Activated gamma-delta T cell (primary cell): ENCODE results near the gene AFDN.
"Not testable (repeated sequence)": the region's sequence is repeated elsewhere in the genome, so short reads cannot be mapped to it uniquely, and the experiment has no call there.

Experiments
- DNase-seq: peaks from one replicate; lab custom pipeline; 2025; lab: John Stamatoyannopoulos, UW

The AFDN gene

DNA sequence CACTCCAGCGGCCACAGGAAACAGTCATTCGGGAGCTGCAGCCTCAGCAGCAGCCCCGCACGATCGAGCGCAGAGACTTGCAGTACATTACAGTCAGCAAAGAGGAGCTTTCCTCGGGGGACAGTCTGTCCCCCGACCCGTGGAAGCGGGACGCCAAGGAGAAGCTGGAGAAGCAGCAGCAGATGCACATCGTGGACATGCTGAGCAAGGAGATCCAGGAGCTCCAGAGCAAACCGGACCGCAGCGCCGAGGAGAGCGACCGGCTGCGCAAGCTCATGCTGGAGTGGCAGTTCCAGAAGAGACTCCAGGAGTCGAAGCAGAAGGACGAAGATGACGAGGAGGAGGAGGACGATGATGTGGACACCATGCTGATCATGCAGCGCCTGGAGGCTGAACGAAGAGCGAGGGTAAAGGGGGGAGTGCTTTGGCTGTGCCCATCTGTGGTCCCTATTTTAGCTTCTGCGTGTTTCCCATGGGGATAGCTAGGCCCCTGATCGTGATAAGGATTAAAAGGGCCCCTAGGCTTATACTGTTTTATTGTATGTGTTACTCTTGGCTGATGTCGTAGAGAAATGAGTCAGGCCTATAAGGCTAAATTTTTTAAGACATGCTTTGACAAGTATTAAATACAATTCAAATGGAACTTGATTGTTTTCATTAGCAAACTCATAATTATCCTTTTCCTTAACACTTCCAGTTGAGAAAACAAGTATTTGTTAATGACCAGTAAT is 125.2 kb downstream of the AFDN start:
- no peak for DNase-seq

DNA sequence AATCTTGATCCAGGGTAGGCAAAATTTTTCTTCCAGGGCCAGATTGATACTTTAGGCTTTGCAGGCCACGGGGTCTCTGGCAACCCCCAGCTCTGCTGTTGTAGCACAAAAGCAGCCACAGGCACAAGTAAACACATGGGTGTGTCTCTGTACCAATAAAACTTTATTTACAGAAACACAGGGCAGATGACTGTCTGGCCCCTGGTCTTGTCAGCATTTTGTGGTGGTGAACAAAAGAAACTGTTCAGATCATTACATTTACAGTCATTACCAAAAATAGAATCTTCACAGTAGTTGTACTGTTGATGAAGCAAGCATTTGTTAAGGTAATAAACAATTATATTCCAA is 125.8 kb downstream of the AFDN start:
- no peak for DNase-seq

DNA sequence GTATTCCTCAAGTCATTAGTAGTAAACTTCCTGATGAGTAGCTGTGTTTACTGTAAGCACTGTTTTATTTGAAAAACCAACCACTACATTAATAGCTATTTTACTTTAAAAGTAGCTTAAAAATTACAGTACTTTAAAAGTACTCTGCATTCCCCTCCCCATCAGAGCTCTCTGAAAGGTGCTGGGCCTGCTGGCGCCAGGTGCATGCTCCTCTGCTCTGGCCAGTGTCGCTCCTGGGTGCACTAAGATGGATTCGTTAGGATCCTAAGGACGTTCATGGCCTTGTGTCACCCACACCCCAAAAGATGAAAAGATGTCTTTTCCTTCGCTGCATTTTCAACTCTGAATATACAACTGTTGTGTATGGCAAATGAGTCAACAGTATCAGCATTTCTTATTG is 126.8 kb downstream of the AFDN start:
- DNase-seq = no peak

DNA sequence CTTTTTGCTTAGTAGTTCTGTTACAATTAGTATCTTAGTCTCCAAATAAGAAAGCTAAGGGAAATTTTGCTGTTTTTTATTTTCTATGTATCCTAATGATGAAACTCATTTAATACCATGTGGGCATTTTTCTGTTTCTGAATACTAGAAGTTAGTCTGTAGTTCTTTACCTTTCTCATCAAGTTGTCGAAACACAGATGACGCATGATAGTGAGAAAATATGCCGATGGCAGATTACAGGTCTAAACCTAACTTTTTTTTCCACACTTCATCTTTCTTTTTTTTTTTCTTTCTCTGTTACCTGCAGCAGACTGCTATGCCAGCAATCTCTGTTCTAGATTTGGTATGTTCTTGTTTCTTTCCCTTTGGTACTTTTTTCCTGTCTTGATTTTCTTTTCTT is 127.4 kb downstream of the AFDN start:
- no peak for DNase-seq

DNA sequence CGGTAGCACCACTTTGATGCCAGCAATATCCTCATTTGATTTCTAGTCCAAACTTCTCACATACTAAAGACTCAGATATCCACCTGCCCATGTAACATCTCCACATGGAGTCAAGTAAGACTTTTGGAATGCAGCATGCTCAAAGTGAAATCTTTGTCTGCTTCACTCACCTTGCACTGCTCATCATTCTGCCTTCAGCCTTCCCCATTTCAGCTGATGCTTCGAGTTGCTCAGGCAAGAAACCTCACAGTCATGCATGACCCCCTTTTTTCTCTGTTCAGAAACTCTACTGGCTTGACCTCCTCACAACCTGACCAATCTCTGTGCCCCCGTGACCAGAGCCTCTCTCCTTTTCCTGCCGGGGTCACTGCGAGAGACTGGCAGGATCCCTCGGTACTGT is 129.8 kb downstream of the AFDN start:
- DNase-seq = no peak

DNA sequence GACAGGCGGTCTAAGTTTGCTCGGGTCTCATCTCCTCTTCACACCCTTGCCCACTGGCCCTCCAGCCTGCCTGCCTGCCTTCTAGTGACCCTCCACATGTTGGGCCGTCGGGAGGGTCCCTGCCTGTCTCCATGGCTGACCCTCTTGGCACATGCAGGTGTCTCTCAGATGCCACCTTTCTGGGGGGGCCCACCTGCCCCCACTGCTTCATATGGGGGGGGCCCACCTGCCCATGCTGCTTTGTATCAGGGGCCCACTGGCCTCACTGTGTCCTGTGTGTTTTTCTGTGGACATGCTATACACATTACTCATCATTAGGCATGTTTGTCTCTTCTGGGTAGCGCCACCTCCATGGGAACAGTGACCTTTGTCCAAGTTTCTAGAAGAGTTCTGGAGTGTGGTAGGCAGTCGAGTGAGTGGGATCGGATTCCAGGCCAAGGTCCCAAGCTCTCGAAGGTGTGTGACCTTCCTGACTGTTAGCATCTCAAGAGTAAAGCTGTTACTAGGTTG is 130.3 kb downstream of the AFDN start:
- DNase-seq = no peak

DNA sequence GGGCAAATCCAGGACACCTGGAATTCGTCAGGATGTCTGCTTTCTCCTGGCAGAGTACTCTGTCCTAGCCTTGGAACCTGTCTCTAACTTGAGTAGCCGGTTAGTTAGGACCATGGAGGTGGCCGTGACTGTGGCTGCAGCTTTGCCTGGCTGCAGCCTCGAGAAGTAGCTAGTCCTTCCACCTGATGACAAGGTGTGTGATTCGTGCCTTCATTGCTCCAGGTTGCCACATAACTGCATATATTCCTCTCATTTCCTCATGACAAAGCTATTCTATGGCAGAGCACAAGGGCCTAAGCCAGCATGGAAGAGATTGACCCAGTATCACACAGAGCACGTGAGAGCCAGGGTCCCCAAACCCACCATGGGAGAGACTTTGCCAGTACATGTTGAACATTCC is 130.9 kb downstream of the AFDN start:
- no peak for DNase-seq

DNA sequence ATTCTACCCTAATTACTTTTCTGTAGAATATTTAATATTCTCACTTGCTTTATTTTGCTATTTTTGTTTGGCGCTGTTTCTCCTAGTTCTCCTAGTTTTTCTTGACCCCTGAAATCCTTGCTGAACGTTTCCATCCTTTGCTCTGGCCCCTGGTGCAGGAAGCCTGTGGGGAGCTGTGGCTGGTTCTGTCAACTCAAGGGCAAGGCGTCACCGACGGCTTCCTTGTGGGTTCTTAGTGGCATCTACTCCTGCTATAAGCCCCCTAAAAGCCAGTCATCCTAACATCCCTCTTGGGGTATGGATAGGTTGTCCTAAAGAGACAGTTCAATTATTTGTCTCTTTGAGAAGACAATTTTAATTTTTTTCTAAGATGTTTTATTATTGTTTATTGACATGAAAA is 133.9 kb downstream of the AFDN start:
- no peak for DNase-seq

DNA sequence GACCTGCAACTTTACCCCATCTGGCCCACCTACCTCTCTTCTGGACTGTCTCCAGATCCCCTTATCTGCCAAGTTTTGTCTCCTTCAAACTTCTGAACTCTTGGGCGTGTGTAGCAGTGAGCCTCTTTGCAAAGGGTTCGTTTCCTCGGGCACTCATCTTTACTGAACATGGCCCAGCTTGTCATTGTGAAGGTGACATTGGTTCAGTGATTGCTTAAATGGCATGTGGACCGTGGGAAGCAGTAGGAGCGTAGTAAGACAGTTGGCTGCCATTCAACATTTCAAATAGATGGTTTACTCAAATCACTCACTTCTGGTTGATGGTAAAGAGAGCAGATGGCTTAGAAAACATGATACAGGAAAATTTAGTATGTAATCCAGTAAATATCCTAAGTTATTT is 136.0 kb downstream of the AFDN start:
- DNase-seq = no peak

DNA sequence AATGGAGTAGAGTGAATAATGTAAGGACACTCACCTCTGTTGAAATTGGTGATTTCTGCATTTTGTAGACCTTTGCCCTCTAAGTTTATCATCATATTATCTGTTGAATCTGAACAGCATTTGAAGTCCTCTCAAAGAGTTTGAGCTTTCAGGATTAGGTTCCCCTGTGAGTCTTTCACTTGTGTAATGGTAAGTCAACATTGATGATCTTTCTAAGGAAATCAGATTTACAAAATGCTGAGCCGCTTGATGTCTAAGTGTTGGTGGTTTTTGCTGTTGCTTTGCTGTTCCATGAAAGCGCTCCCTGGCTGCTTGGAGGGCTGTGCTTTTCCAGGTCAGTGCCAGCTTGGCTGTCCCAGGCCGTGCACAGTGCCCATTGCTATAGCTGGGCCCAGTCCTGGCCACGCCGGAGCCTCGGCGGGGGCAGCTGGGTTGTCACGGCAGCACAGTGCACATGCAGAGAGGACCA is 136.9 kb downstream of the AFDN start:
- no peak for DNase-seq

DNA sequence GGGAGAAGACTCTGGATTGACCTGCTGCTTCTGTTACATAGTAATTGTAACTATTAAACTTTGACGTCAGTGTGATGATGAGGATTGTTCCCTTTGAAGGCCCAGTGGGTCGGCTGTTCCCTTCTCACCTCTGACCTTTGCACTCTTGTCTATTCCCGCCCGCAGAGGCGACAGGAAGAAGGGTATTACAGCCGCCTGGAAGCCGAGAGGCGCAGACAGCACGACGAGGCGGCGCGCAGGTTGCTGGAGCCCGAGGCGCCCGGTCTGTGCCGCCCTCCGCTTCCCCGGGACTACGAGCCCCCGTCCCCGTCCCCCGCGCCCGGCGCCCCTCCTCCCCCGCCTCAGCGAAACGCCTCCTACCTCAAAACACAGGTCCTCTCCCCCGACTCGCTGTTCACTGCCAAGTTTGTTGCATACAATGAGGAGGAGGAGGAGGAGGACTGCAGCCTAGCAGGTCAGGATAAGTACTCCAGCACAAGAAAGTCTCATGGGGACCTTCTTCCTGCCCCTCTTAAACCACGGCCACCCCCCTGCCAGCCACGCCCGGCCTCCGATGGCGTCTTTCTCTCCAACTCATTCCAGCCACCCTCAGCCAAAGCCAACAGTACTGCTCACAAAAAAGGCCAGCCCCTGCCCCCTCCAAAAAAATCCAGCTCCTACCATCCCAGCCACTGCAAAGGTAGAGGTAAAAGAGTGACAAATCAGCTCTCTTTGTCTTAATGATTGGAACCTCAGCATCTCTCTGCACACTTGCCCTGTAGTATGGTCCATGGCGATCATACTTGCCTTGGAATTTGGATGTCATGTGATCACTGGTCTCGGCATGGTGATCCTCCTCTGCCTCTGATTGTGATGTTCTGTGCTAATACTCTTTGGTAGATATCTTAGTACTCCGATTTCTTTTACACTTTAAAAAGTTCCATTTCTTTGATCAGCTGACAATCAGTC is 139.2 kb downstream of the AFDN start:
- no peak for DNase-seq

DNA sequence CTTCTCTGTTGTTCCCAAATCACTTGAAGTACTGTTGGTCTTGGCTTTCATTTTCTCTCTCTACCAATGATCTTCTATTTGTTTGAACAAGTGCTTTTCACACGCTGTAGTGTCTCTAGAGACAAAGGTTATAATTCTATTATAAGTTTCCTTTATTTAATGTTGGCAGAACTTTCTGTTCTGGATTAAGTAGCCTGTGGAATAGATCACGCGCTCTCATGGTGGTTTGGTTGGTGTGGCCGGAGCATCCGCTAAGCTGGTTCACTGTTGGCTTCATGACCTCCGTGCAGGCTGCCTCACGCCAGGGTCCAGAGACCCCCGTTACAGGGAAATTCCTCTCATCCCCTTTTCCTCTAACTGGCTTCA is 139.8 kb downstream of the AFDN start:
- DNase-seq = no peak

DNA sequence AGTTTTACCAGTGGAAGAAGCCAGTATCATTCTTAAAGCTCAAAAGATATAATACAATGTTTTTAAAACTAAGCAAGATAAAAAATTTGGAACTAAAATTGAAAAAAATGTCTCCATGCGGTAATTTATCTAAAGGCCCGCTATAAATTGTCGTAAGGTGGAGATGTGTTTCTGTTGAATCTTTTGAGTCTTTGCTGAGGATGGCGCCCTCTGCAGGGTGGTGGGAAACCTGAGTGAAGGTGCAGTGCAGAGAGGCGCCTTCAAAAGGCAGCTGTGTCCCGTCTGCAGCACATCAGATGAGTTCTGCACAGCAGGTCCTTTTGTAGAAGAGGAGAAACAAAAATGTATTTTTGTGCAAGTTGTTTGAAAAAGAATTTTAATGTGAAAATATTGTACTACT is 141.4 kb downstream of the AFDN start:
- no peak for DNase-seq

DNA sequence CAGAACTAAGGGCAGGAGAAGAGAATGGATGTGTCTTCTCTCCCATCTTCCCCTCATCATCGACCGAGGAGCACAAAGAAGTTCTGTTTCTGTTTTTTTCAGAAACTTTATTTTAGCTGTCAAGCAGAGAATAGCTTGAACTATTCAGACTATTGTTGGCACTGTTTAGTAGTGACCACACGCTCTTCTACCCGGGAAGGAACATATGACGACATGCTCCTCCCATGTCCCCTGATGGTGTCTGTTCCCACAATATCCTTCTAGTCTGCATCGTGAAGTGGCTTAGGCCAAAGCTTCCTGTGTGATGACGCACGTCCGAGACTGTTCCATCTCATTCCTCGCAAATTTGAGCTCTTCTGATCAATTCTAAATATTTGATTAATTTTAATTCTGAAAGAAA is 143.5 kb downstream of the AFDN start:
- DNase-seq = no peak

DNA sequence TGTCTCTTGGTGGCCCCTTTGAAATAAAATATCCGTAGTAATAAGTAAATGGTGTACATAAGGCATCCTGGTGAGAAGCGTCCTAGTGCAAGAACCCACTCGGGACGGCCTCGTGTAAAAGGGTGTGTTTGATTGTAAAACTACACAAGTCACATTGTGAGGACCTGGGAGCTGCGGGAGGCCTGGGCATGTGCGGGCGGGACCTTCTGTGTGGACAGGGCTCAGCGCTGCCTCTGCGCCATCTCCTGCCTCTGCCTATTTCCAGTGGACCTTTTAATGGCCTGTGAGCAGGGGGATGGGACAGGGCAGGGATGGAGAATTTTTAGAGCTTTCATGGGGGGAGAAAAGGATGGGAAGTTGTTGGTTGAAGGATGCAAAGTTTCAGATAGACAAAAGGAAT is 145.5 kb downstream of the AFDN start:
- no peak for DNase-seq

DNA sequence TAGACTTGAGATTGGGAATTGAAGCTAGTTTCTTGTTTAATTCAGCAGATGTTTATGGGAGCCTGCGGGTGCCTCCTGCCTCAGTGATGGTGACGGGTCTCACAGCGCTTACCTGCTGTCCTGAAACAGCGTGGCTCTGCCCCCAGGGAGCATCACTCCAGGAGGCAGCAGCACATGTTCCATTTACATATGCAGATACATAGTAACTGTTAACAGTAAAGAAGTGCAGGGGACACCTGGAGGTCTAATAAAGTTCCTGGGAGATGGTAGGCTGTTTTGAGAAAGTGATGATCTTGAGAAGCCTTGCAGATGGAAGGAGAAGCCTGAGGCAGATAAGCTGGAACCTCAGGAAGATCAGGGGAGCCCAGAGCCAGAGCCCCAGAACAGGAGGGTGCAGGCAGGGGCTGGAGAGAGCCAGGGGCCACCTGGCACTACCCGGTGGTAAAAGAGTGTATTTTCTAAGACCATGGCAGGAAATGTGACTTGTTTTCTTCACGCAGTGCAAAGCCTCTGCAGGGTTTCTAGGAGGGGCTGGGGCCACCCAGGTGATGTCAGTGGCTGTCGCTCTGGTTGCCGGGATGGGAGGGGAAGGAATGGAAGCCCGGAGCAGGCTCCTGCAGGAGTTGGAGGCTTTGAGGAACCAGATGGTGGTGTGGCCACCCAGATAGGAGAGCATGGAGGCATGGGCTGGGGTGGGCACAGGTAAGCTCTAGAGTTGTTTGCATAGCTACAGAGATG is 146.6 kb downstream of the AFDN start:
- no peak for DNase-seq

DNA sequence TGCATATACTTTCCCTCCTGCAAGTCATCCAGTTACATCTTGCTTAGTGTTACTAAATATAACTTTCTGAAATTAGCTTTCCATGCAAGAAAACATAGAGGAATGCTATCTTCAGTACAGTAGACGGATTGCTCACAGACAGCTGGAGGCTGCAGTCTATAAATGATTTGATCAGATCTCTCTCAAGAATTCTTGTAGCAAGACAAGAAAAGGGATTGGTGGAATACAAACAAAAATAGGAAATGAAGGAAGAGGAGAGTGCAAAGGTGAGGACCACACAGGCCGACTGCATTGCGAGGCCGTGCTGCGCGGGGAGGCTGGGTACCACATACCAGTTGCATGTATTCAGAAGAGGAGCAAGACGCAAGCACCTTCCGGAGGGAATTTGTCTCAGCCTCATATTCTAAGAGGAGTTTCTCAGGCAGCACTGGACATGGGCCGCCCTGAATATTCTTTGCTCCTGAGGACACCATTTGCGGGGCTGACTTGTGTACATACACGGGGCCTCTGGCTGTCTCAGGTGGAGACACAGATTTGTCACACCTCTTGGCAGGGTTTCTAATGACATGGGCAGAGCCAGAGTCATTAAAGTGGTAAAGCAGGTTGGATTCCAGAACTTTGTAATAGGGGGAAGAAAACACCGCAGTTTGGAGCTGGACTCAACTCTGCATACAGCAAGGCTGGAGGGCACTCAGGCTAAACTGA is 148.1 kb downstream of the AFDN start:
- DNase-seq = no peak

DNA sequence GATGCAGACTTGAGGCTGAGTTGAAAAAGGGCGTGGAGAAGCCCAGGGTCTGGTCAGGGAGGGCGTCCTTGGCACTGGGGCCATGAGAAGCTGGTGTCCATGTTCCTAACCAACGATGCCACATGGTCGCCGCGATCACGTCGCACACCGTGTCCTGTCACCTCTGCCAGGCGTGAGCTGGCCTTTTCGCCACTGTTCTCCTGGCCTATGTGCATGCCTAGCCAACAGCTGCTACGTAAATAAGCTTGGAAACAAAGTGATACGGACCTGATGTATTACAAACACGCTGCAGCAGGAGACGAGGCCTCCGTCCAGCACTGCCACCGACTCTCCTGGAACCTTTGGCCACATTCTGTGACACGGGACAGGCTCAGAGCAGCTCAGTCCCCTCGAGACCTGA is 148.7 kb downstream of the AFDN start:
- no peak for DNase-seq

DNA sequence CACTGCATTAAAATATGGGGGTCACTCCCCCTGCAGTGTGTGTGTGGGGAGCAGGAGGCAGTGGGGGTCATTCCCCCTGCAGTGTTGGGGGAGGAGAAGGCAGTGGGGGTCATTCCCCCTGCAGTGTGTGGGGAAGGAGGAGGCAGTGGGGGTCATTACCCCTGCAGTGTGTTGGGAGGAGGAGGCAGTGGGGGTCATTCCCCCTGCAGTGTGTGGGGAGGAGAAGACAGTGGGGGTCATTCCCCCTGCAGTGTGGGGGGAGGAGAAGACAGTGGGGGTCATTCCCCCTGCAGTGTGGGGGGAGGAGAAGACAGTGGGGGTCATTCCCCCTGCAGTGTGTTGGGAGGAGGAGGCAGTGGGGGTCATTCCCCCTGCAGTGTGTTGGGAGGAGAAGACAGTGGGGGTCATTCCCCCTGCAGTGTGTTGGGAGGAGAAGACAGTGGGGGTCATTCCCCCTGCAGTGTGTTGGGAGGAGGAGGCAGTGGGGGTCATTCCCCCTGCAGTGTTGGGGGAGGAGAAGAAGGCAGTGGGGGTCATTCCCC is 149.5 kb downstream of the AFDN start:
- not testable (repeated sequence) for DNase-seq

DNA sequence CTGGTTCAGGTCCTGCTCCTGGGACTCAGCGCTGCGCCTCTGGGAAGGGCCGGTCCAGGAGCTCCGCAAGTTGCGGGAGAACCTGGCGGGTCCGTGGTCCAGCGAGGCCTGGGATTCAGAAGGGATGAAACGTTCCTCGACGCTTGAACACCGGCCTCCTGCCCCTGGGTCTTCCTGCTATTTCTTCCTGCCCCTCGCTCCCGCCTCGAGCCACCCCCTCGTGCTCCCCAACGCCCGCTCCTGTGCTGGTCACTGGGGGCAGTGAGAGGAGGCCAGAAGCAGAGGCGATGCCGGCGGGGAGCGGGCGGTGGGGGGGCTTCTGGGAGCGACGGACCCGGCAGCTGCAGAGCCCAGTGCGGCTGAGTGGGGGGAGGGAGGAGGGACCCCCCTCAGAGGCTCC is 150.0 kb downstream of the AFDN start:
- DNase-seq = no peak

DNA sequence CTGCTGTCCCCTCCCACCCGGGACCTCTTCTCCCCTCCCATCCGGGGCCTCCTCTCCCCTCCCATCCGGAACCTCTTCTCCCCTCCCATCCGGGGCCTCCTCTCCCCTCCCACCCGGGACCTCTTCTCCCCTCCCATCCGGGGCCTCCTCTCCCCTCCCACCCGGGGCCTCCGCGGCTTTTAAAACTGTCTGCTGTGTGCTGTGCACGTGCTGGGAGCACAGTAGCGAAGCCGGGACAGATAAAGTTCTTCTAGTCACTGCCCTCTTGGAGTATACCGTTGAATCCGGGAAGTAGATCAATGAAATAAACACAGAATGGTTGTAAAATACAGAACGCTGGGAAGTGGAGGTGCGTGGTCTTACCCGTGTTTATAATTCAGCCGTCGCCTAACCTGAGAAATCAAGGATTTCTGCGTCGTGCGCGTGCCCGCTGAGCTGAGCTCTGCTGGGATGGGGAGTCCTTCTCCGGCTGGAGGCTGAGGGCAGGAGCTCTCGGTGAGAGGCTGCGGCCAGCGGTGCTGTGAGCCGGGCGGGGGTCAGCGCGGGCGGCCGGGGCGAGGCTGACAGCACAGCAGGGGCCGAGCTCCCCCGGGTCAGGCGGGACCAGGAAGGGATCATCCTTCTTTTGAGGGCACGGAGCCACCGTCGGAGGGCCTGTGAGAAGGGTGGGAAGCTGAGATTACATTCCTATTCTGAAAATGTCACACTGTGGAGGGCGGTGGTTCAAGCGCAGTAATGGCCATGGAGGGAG is 151.2 kb downstream of the AFDN start:
- no peak for DNase-seq
